H1 (cell line): ENCODE results near the gene PRSS21. TPM values are rescaled to one million over a fixed set of nuclear protein-coding genes. Genes with fewer than 3 reads are reported as not detected.

Experiments used
- CTCF ChIA-PET: fragments of 300-600 bp; sonication (Branson Sonifier 250); formaldehyde crosslinking; loops from one replicate; lab custom pipeline; 2021; ENCODE audit not compliant: partially characterized antibody; lab: Charles Lee
- POLR2A ChIA-PET: fragments of 300-600 bp; sonication (Branson Sonifier 250); formaldehyde crosslinking; loops from one replicate; lab custom pipeline; 2021; ENCODE audit warnings: inconsistent platforms; ENCODE audit not compliant: partially characterized antibody; lab: Charles Lee
- DNase-seq, 2 experiments: peaks; one replicate each; pipeline versions ENCODE4 v3.0.0 to v3.0.0-alpha.2; 2010 to 2022; ENCODE audit warnings: low spot score in 2 of 2, low read depth in 1 of 2, mixed read lengths in 1 of 2
- FAIRE-seq: peaks from 2 replicates; lab custom pipeline; 2011; peaks lifted over from hg19 to GRCh38; lab: Jason Lieb, UNC
- H2AFZ ChIP-seq: 2 replicates; pipeline ENCODE4 v1.8.1; 2012; ENCODE audit warnings: low read length, inconsistent platforms
- H2AK5ac ChIP-seq: 2 replicates; pipeline ENCODE4 v1.6.1; 2013; ENCODE audit warnings: low read depth, low read length
- H2BK120ac ChIP-seq: replicated peaks from 2 replicates; pipeline ENCODE3; 2013; ENCODE audit warnings: low read depth, low read length, inconsistent platforms
- H2BK12ac ChIP-seq: 2 replicates; pipeline ENCODE4 v1.6.1; 2013; ENCODE audit warnings: low read depth, low read length
- H2BK15ac ChIP-seq: 2 replicates; pipeline ENCODE4 v1.6.1; 2013; ENCODE audit warnings: low read length
- H2BK20ac ChIP-seq: 2 replicates; pipeline ENCODE4 v1.6.1; 2013; ENCODE audit warnings: low read length
- H2BK5ac ChIP-seq: 2 replicates; pipeline ENCODE4 v1.6.1; 2013; ENCODE audit warnings: low read depth, low read length
- H3K14ac ChIP-seq: 2 replicates; pipeline ENCODE4 v1.6.1; 2013; ENCODE audit warnings: inconsistent platforms; ENCODE audit not compliant: insufficient read length
- H3K18ac ChIP-seq: 2 replicates; pipeline ENCODE4 v1.6.1; 2013; ENCODE audit warnings: low read length; ENCODE audit errors: extremely low read depth
- H3K23ac ChIP-seq: 2 replicates; pipeline ENCODE4 v1.6.1; 2013; ENCODE audit warnings: inconsistent platforms; ENCODE audit not compliant: insufficient read length
- H3K23me2 ChIP-seq: 2 replicates; pipeline ENCODE4 v1.6.1; 2013; ENCODE audit warnings: low read depth, low read length
- H3K27ac ChIP-seq: 2 replicates; pipeline ENCODE4 v1.6.1; 2011; ENCODE audit warnings: low read depth, low read length, inconsistent platforms
- H3K27me3 ChIP-seq, 4 experiments: replicated peaks in 1 of 4; 1 replicate in 1 of 4; 2 replicates in 3 of 4; pipeline versions ENCODE4 v1.6.1 to v1.8.1; 2011 to 2013; ENCODE audit warnings: low read length in 3 of 4, mild to moderate bottlenecking in 3 of 4, inconsistent platforms in 2 of 4, mixed read lengths in 2 of 4, moderate library complexity in 1 of 4; ENCODE audit not compliant: control insufficient read depth in 3 of 4, insufficient read depth in 3 of 4; ENCODE audit errors: extremely low read depth in 1 of 4
- H3K36me3 ChIP-seq, 4 experiments: 2 replicates each; pipeline versions ENCODE4 v1.6.1 to v1.8.1; 2011 to 2013; ENCODE audit warnings: mild to moderate bottlenecking in 4 of 4, low read length in 3 of 4, moderate library complexity in 2 of 4, control low read depth in 1 of 4, inconsistent platforms in 1 of 4; ENCODE audit not compliant: insufficient read depth in 4 of 4, control insufficient read depth in 2 of 4
- H3K4ac ChIP-seq: replicated peaks from 2 replicates; pipeline ENCODE3; 2013; ENCODE audit warnings: low read length, low read depth, mixed read lengths, inconsistent platforms; ENCODE audit not compliant: insufficient read length
- H3K4me1 ChIP-seq, 4 experiments: replicated peaks in 1 of 4; 1 replicate in 1 of 4; 2 replicates in 3 of 4; pipeline versions ENCODE4 v1.6.1 to v1.8.1; 2011 to 2013; ENCODE audit warnings: low read length in 3 of 4, inconsistent platforms in 2 of 4, mixed read lengths in 1 of 4; ENCODE audit not compliant: insufficient read depth in 4 of 4, control insufficient read depth in 3 of 4
- H3K4me2 ChIP-seq, 2 experiments: 2 replicates each; pipeline versions ENCODE4 v1.6.1 to v1.8.1; 2011 to 2013; ENCODE audit warnings: low read depth in 2 of 2, low read length in 2 of 2, control low read depth in 1 of 2, inconsistent platforms in 1 of 2, mild to moderate bottlenecking in 1 of 2; ENCODE audit not compliant: insufficient read depth in 1 of 2
- H3K4me3 ChIP-seq, 4 experiments: fragments of 200-600, 300-600 bp in 1 of 4; sonication (generic), shearing (Covaris generic), sonication (Bioruptor Twin) in 1 of 4; 2 replicates each; pipeline versions ENCODE4 v1.5.1 to v1.8.1; 2011 to 2016; ENCODE audit warnings: low read length in 4 of 4, low read depth in 3 of 4, control low read depth in 2 of 4, inconsistent platforms in 2 of 4, mild to moderate bottlenecking in 2 of 4, mixed read lengths in 1 of 4, moderate library complexity in 1 of 4; ENCODE audit not compliant: insufficient read depth in 2 of 4; ENCODE audit errors: extremely low read depth in 1 of 4
- H3K56ac ChIP-seq: replicated peaks from 2 replicates; pipeline ENCODE3; 2013; ENCODE audit warnings: low read depth, mild to moderate bottlenecking, mixed read lengths, low read length, inconsistent platforms; ENCODE audit not compliant: insufficient read length
- H3K79me1 ChIP-seq: 2 replicates; pipeline ENCODE4 v1.6.1; 2013; ENCODE audit warnings: low read depth, low read length, control low read depth
- H3K79me2 ChIP-seq, 2 experiments: 2 replicates each; pipeline versions ENCODE4 v1.6.1 to v1.8.1; 2012 to 2013; ENCODE audit warnings: low read length in 2 of 2, mild to moderate bottlenecking in 2 of 2, inconsistent platforms in 1 of 2; ENCODE audit not compliant: insufficient read depth in 2 of 2, control insufficient read depth in 1 of 2
- H3K9ac ChIP-seq, 4 experiments: replicated peaks in 1 of 4; 1 replicate in 1 of 4; 2 replicates in 3 of 4; pipeline versions ENCODE4 v1.6.1 to v1.8.1; 2011 to 2013; ENCODE audit warnings: low read depth in 3 of 4, low read length in 3 of 4, control low read depth in 2 of 4, mild to moderate bottlenecking in 2 of 4, moderate library complexity in 2 of 4, inconsistent platforms in 1 of 4; ENCODE audit errors: extremely low read depth in 1 of 4
- H3K9me3 ChIP-seq, 2 experiments: 2 replicates each; pipeline versions ENCODE4 v1.6.1 to v1.8.1; 2012 to 2013; ENCODE audit warnings: mild to moderate bottlenecking in 2 of 2, moderate library complexity in 2 of 2, control low read depth in 1 of 2, inconsistent platforms in 1 of 2, low read depth in 1 of 2, low read length in 1 of 2, mixed read lengths in 1 of 2; ENCODE audit not compliant: insufficient read depth in 2 of 2
- H4K20me1 ChIP-seq, 2 experiments: replicated peaks in 1 of 2; 2 replicates each; pipeline versions ENCODE3 to v1.8.1; 2011 to 2013; ENCODE audit warnings: inconsistent platforms in 2 of 2, low read length in 2 of 2, mild to moderate bottlenecking in 1 of 2; ENCODE audit not compliant: insufficient read depth in 2 of 2, control insufficient read depth in 1 of 2
- H4K5ac ChIP-seq: 2 replicates; pipeline ENCODE4 v1.6.1; 2013; ENCODE audit warnings: low read length, low read depth, mixed read lengths, inconsistent platforms; ENCODE audit not compliant: insufficient read length
- H4K8ac ChIP-seq: 2 replicates; pipeline ENCODE4 v1.8.0; 2013; ENCODE audit warnings: mild to moderate bottlenecking, moderate library complexity, low read length, inconsistent platforms; ENCODE audit not compliant: insufficient read depth; ENCODE audit errors: extremely low read depth
- H4K91ac ChIP-seq: replicated peaks from 2 replicates; pipeline ENCODE3; 2013; ENCODE audit warnings: low read length, mixed read lengths, inconsistent platforms; ENCODE audit not compliant: insufficient read length
- CREB1 ChIP-seq: IDR thresholded peaks from 2 replicates; pipeline ENCODE4 v1.6.1; 2012; ENCODE audit warnings: inconsistent platforms
- EZH2 ChIP-seq: fragments of 200-600 bp; sonication (generic); IDR thresholded peaks from 2 replicates; pipeline ENCODE4 v1.7.1; 2012; ENCODE audit warnings: low read depth, mild to moderate bottlenecking, moderate library complexity, low read length, inconsistent platforms; ENCODE audit not compliant: severe bottlenecking
- RNF2 ChIP-seq: fragments of 200-900, 300-1000 bp; sonication (generic); IDR thresholded peaks from 2 replicates; pipeline ENCODE4 v1.7.1; 2016; ENCODE audit warnings: borderline replicate concordance, low read depth, mild to moderate bottlenecking, antibody characterized with exemption, low read length; ENCODE audit not compliant: poor library complexity, severe bottlenecking; ENCODE audit errors: missing control alignments
- SP2 ChIP-seq: IDR thresholded peaks from 2 replicates; pipeline ENCODE4 v1.6.1; 2012; ENCODE audit warnings: mild to moderate bottlenecking, low read length, inconsistent platforms
- SUZ12 ChIP-seq: fragments of 200-600 bp; sonication (generic); IDR thresholded peaks from 2 replicates; pipeline ENCODE4 v1.6.1; 2012; ENCODE audit warnings: mild to moderate bottlenecking, inconsistent platforms, low read length, moderate library complexity, mixed read lengths
- WGBS, 2 experiments: shearing (Covaris generic) in 1 of 2; methylation state at CpG; one replicate each; pipeline versions ENCODE4 v1.1.6 to v1.1.7; 2013 to 2015; ENCODE audit warnings: low lambda C conversion rate in 2 of 2, mixed read lengths in 2 of 2, inconsistent platforms in 1 of 2, low coverage in 1 of 2, missing lambda C conversion rate in 1 of 2; ENCODE audit not compliant: insufficient replicate concordance in 2 of 2, insufficient coverage in 1 of 2, insufficient read length in 1 of 2; ENCODE audit errors: extremely low coverage in 1 of 2, missing lambda C conversion rate in 1 of 2; 5-methylcytosine and 5-hydroxymethylcytosine counted together
- polyA plus RNA-seq, 7 experiments: library from polyadenylated mRNA; depleted of rRNA in 3 of 7; stranded (reverse) in 5 of 7; unstranded in 2 of 7; fragments of >200 nt in 5 of 7; fragments of 200-250 nt in 2 of 7; gene quantifications; 1 replicate in 5 of 7; 2 replicates in 1 of 7; 4 replicates in 1 of 7; pipeline versions ENCODE4 v1.2.1 to v1.2.3, GENCODE V29; 2011 to 2013; ENCODE audit warnings: missing spikeins in 2 of 7, mixed read lengths in 2 of 7
- total RNA-seq: library from RNA; stranded (reverse); fragmentation: NEBNext Ultra II Directional; extraction: Animal tissue kit (Norgen Biotek cat#: 25700); gene quantifications from 2 replicates; pipeline ENCODE4 v1.2.1, GENCODE V29; 2021
- TF ChIP-seq, protein P1 (sequence below): IDR thresholded peaks from 2 replicates; pipeline ENCODE4 v1.6.1; 2012; ENCODE audit warnings: low read length, inconsistent platforms

The PRSS21 gene
- total and polyA plus RNA-seq, 2 of the 8 experiments (the other 6 are each of a cell fraction or from before 2014, with no cell fraction given), result 0.76 to 1.0 TPM

DNA sequence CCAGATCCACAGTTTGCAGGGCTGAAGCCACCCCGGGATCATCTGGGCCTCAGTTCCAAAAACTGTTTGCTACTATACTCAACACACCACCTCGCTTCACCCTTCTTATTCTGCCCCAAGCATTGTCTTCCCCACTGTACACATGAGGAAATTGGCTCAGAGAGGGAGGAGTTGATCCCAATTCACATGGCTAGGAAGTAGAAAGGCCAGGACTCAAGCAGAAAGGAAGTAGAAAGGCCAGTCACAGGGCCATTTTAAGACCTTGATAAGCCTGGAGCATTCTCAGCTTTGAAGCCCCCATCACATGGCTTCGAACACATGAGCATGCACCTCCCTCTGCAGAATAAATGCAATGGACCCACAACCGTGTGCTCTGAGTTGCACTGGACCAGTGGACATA lies 48.6 kb downstream of the PRSS21 start:
- Histone ChIP-seq H4K91ac (no peak overlapping the region), H2BK12ac (no peak overlapping the region), H3K56ac (no peak overlapping the region), H3K36me3 (no peaks in the 10 kb centered on the region; a peak in 1 of 8 replicates), H3K4me1 (no peaks in the 10 kb centered on the region), H3K9ac (no peak overlapping the region), H3K4ac (no peak overlapping the region), H3K79me2 (no peaks in the 10 kb centered on the region), H3K23ac (no peak overlapping the region), H2BK5ac (no peak overlapping the region), H3K18ac (no peak overlapping the region), H2AK5ac (no peak overlapping the region), H3K4me3 (no peak overlapping the region), H3K27me3 (peaks cover 7 to 40% (median 32%) of the 10 kb centered on the region in 4 experiments), H4K20me1 (peaks cover 0 to 2% of the 10 kb centered on the region in 2 experiments), H2AFZ (no peak overlapping the region), H2BK20ac (no peak overlapping the region), H3K4me2 (no peak overlapping the region), H2BK120ac (no peak overlapping the region), H4K5ac (no peak overlapping the region), H3K9me3 (peaks cover 0 to 2% of the 10 kb centered on the region in 2 experiments; a peak in 1 of 4 replicates), H2BK15ac (no peak overlapping the region), H3K27ac (no peak overlapping the region), H3K23me2 (peaks cover 2% of the 10 kb centered on the region; the same call in 1 of the 2 replicates), H4K8ac (no peak overlapping the region), H3K79me1 (no peaks in the 10 kb centered on the region), H3K14ac (no peak overlapping the region)
- TF ChIP-seq, protein P1, sequence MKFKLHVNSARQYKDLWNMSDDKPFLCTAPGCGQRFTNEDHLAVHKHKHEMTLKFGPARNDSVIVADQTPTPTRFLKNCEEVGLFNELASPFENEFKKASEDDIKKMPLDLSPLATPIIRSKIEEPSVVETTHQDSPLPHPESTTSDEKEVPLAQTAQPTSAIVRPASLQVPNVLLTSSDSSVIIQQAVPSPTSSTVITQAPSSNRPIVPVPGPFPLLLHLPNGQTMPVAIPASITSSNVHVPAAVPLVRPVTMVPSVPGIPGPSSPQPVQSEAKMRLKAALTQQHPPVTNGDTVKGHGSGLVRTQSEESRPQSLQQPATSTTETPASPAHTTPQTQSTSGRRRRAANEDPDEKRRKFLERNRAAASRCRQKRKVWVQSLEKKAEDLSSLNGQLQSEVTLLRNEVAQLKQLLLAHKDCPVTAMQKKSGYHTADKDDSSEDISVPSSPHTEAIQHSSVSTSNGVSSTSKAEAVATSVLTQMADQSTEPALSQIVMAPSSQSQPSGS, result no peak
- TF ChIP-seq SP2, result no peak
- no peak for TF ChIP-seq RNF2
- peak; percentile 32; the same call in 1 of the 2 replicates for TF ChIP-seq SUZ12
- TF ChIP-seq CREB1, result no peak
- TF ChIP-seq EZH2, result no peak
- FAIRE-seq (no peak), DNase-seq (no peak)
- 74% methylated on average over 4 of the region's 4 CpGs; no CpG with 5 or more reads in 1 of the 2 experiments for WGBS, 2 experiments
- CTCF ChIA-PET, result interaction anchor here (0.5 to 7.4 kb wide), 7 partner anchors 11 to 1716 kb away, joined by 3 to 53 read pairs (median 3); partner anchors contain the start of gene PRSS21
- POLR2A ChIA-PET, result no interaction called here
